Mammary epithelial cell (primary cell): ENCODE data around the gene TICAM1.
"Not testable (repeated sequence)": the region's sequence is repeated elsewhere in the genome, so short reads cannot be mapped to it uniquely, and the experiment has no call there.

Source experiments
- EZH2 ChIP-seq: IDR thresholded peaks from 2 replicates; pipeline ENCODE4 v1.6.1; 2012; ENCODE audit warnings: low read length, inconsistent platforms, borderline replicate concordance
- TF ChIP-seq, protein P1 (sequence below), 2 donors: IDR thresholded peaks in 1 of 2; conservative IDR thresholded peaks in 1 of 2; 2 replicates each; pipeline ENCODE4 v1.5.1; 2011 to 2012; ENCODE audit warnings: inconsistent platforms in 2 of 2, low read length in 2 of 2, mild to moderate bottlenecking in 2 of 2, control low read depth in 1 of 2, low read depth in 1 of 2; ENCODE audit not compliant: insufficient read depth in 1 of 2; ENCODE audit errors: extremely low read depth in 1 of 2

DNA sequence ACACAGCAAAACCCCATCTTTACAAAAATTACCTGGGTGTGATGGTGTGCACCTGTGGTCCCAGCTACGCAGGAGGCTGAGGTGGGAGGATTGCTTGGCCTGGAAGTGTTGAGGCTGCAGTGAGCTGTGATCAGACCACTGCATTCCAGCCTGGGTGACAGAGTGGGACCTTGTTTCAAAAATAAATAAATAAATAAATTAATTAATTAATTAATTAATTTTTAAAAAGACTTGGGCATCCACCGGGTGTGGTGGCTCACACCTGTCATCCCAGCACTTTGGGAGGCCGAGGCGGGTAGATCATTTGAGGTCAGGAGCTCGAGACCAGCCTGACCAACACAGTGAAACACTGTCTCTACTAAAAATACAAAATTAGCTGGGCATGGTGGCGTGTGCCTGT, 26.4 kb downstream of the TICAM1 start:
- TF ChIP-seq, protein P1, sequence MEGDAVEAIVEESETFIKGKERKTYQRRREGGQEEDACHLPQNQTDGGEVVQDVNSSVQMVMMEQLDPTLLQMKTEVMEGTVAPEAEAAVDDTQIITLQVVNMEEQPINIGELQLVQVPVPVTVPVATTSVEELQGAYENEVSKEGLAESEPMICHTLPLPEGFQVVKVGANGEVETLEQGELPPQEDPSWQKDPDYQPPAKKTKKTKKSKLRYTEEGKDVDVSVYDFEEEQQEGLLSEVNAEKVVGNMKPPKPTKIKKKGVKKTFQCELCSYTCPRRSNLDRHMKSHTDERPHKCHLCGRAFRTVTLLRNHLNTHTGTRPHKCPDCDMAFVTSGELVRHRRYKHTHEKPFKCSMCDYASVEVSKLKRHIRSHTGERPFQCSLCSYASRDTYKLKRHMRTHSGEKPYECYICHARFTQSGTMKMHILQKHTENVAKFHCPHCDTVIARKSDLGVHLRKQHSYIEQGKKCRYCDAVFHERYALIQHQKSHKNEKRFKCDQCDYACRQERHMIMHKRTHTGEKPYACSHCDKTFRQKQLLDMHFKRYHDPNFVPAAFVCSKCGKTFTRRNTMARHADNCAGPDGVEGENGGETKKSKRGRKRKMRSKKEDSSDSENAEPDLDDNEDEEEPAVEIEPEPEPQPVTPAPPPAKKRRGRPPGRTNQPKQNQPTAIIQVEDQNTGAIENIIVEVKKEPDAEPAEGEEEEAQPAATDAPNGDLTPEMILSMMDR (conservative IDR thresholded peaks at IDR 0.05 in 1 of 2, IDR thresholded peaks at IDR 0.05 in 1 of 2; ENCODE audit: extremely low read depth in 1 of 2, insufficient read depth in 1 of 2, low read depth in 1 of 2, low read length in 2 of 2) = not testable (repeated sequence)
- TF ChIP-seq EZH2 = not testable (repeated sequence)
